Measurements from ENCODE around the gene ADIPOQ.

DNA sequence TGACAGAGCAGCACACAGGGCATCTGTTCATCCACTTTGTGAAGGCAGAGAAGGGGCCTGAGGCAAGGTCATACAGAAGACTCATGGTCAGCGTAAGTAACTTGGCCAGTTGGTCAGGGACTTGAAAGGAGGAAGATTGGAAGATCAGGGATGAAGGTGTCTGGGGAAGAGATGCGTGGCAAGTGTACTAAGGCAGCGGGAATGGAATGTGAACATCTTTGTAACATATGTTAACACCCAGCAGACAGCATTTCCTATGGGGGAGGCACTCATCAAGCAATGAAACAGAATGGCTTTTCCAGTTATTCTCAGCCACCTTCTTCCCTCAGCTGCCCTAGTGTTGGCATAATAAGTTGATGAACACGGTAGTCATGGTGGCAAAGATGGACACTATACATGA, 28.4 kb upstream of the ADIPOQ start:
- TF ChIP-seq, protein P1, sequence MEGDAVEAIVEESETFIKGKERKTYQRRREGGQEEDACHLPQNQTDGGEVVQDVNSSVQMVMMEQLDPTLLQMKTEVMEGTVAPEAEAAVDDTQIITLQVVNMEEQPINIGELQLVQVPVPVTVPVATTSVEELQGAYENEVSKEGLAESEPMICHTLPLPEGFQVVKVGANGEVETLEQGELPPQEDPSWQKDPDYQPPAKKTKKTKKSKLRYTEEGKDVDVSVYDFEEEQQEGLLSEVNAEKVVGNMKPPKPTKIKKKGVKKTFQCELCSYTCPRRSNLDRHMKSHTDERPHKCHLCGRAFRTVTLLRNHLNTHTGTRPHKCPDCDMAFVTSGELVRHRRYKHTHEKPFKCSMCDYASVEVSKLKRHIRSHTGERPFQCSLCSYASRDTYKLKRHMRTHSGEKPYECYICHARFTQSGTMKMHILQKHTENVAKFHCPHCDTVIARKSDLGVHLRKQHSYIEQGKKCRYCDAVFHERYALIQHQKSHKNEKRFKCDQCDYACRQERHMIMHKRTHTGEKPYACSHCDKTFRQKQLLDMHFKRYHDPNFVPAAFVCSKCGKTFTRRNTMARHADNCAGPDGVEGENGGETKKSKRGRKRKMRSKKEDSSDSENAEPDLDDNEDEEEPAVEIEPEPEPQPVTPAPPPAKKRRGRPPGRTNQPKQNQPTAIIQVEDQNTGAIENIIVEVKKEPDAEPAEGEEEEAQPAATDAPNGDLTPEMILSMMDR (IDR thresholded peaks at IDR 0.05), result no peak
- no peak for TF ChIP-seq POLR2A (IDR thresholded peaks at IDR 0.05)
